Left renal pelvis (tissue), 4 donors: ENCODE results near the gene DNAAF3. TPM values are rescaled to one million over a fixed set of nuclear protein-coding genes. Genes with fewer than 3 reads are reported as not detected.
A peak's percentile ranks its signal among the peaks of the same experiment; 100 is the strongest.

Source experiments
- DNase-seq, 4 donors: peaks; one replicate each; pipeline ENCODE4 v3.0.0-alpha.2; 2013; ENCODE audit warnings: low read depth in 4 of 4, low spot score in 3 of 4
- polyA plus RNA-seq, 4 donors: library from polyadenylated mRNA; unstranded; fragments of 120-200 nt; gene quantifications; one replicate each; pipeline ENCODE4 v1.2.1, GENCODE V29; 2013; ENCODE audit not compliant: insufficient read length in 4 of 4

The DNAAF3 gene
- polyA plus RNA-seq, 4 donors = 2.0 to 10.4 (median 7.7) TPM

GRCh38 chr19:55118401-55118991, 47.9 kb downstream of the DNAAF3 start:
- no peak for DNase-seq

GRCh38 chr19:55117663-55118391, 48.6 kb downstream of the DNAAF3 start:
- DNase-seq = peak; percentile 95 to 97 (median 96)

GRCh38 chr19:55116859-55117662, 49.4 kb downstream of the DNAAF3 start, which contains the start of gene PPP1R12C:
Gene PPP1R12C (minus strand): TSS chr19:55117637. CDS start chr19:55117543, 94 bp downstream.
- DNase-seq = no peak

DNA sequence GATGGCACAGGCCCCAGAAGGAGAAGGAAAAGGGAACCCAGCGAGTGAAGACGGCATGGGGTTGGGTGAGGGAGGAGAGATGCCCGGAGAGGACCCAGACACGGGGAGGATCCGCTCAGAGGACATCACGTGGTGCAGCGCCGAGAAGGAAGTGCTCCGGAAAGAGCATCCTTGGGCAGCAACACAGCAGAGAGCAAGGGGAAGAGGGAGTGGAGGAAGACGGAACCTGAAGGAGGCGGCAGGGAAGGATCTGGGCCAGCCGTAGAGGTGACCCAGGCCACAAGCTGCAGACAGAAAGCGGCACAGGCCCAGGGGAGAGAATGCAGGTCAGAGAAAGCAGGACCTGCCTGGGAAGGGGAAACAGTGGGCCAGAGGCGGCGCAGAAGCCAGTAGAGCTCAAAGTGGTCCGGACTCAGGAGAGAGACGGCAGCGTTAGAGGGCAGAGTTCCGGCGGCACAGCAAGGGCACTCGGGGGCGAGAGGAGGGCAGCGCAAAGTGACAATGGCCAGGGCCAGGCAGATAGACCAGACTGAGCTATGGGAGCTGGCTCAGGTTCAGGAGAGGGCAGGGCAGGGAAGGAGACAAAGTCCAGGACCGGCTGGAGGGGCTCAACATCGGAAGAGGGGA, 50.1 kb downstream of the DNAAF3 start:
- DNase-seq = no peak

GRCh38 chr19:55115446-55116065, 50.9 kb downstream of the DNAAF3 start:
- DNase-seq = no peak

DNA sequence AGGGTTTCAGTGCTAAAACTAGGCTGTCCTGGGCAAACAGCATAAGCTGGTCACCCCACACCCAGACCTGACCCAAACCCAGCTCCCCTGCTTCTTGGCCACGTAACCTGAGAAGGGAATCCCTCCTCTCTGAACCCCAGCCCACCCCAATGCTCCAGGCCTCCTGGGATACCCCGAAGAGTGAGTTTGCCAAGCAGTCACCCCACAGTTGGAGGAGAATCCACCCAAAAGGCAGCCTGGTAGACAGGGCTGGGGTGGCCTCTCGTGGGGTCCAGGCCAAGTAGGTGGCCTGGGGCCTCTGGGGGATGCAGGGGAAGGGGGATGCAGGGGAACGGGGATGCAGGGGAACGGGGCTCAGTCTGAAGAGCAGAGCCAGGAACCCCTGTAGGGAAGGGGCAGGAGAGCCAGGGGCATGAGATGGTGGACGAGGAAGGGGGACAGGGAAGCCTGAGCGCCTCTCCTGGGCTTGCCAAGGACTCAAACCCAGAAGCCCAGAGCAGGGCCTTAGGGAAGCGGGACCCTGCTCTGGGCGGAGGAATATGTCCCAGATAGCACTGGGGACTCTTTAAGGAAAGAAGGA, 51.8 kb downstream of the DNAAF3 start:
- DNase-seq = no peak

- DNase-seq = peak; percentile 62 to 85 (median 76)
Measured at GRCh38 chr19:55113570-55114039, 52.8 kb downstream of the DNAAF3 start.

DNA sequence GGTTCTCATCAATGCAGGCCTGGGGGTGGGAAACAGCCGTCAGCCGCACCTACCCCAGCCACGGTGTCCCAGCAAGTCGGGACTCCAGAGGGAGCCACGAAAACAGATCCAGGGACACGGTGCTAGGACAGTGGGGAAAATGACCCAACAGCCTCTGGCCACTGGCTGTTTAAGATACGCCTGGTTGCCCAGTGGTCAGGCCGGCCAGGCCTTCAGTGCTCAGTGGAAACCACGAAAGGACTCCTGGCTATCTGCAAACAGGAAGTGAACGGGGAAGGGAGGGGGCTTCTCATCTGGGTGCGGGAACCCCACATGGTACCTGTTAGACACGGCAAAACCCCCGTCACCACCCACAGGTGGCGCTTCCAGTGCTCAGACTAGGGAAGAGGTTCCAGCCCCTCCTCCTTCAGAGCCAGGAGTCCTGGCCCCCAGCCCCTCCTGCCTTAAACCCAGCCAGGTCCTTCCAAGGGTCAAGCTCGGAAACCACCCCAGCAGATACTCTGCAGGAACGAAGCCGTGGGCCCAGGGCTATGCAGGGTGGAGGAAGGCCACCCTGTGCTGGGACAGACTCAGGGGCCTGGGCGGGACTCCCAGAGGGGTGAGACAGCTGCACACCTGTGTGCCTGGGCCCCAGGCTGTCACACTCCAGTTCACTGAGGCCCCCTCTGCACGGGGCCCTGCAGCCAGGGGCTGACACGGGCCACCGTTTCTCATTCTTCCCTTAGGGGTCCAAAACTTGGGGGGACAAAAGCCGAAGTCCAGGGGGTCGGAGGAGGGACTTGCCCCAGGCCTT, 53.4 kb downstream of the DNAAF3 start:
- no peak for DNase-seq

- no peak for DNase-seq
Measured at GRCh38 chr19:55112246-55112776, 54.1 kb downstream of the DNAAF3 start.

GRCh38 chr19:55111238-55111831, 55.1 kb downstream of the DNAAF3 start:
- DNase-seq = no peak

DNA sequence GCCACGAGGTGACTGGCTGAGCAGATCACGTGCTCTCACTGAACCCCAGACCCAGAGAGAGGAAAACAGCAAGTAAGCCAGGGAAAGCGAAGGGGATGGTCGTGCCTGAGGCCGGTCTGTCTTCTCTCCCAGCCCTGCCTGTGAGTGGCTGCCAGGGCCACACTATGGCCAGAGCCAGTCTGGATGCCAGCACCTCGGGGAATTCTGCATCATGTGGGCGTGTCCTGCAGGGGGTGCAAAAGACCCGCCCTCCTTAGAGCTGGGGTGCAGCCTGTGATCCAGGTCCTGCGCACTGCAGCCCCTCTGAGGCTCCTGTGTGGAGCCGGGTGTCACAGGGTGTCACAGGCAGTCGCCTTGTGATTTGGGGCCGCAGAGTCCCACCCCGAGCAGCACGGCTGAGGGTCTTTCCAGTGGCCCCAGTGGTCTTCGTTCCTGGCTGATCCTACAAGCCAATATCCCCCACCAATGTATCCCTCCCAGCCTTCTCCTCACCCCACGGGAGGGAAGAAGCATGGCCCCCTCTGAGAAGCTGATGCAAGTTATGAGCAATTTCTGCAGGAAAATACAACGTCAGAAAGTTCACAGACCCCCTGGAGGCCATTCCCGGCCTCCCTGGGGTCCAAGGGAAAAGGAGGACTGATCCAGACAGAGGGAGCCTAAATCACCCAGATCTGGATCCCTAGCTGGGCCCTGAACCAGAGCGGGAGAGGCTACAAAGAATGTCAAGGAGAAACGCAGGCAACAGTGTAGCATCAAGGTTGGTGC, 56.7 kb downstream of the DNAAF3 start:
- DNase-seq = no peak

Other genes with a start within 250 kb of the DNAAF3 start
- not detected for gene NLRP7, start 219.1 kb downstream of the DNAAF3 start, polyA plus RNA-seq
- gene NLRP2, start 200.2 kb downstream of the DNAAF3 start, polyA plus RNA-seq = 10 to 100 TPM in 3 of 4 donors, 1 to 10 TPM in 1; 5.0 to 26.4 (median 14.7) TPM
- under 1 TPM; 0.39 to 0.72 (median 0.51) TPM for gene GP6, start 128.3 kb downstream of the DNAAF3 start, polyA plus RNA-seq
- 10 to 100 TPM in 3 of 4 donors, 1 to 10 TPM in 1; 9.2 to 25.8 (median 18.7) TPM for gene RDH13, start 103.5 kb downstream of the DNAAF3 start, polyA plus RNA-seq
- 10 to 100 TPM in 3 of 4 donors, 1 to 10 TPM in 1; 1.5 to 92.9 (median 53.5) TPM for gene EPS8L1, start 90.7 kb downstream of the DNAAF3 start, polyA plus RNA-seq
- 100 to 1,000 TPM in 1 of 4 donors, 10 to 100 TPM in 3; 56.8 to 120 (median 69.6) TPM for gene PPP1R12C, start 49.0 kb downstream of the DNAAF3 start, polyA plus RNA-seq
- 1 to 10 TPM; 4.2 to 9.9 (median 5.7) TPM for gene TNNT1, start 17.4 kb downstream of the DNAAF3 start, polyA plus RNA-seq
- gene TNNI3, start 8.9 kb downstream of the DNAAF3 start, polyA plus RNA-seq = 1 to 10 TPM in 3 of 4 donors, under 1 TPM in 1; 0.57 to 5.4 (median 4.5) TPM
- gene SYT5, start 13.7 kb upstream of the DNAAF3 start, polyA plus RNA-seq = under 1 TPM; 0.09 to 0.52 (median 0.29) TPM
- gene PTPRH, start 42.9 kb upstream of the DNAAF3 start, polyA plus RNA-seq = 1 to 10 TPM in 1 of 4 donors, under 1 TPM in 3; 0.11 to 2.8 (median 0.26) TPM
- 1 to 10 TPM; 2.1 to 5.7 (median 4.0) TPM for gene TMEM86B, start 62.1 kb upstream of the DNAAF3 start, polyA plus RNA-seq
- 10 to 100 TPM; 30.0 to 58.5 (median 41.8) TPM for gene PPP6R1, start 92.4 kb upstream of the DNAAF3 start, polyA plus RNA-seq
- 10 to 100 TPM; 20.7 to 46.5 (median 25.4) TPM for gene HSPBP1, start 113.5 kb upstream of the DNAAF3 start, polyA plus RNA-seq
- gene BRSK1, start 117.4 kb upstream of the DNAAF3 start, polyA plus RNA-seq = 10 to 100 TPM; 12.8 to 20.6 (median 15.5) TPM
- 1 to 10 TPM in 2 of 4 donors, under 1 TPM in 2; 0.80 to 2.0 (median 1.0) TPM for gene TMEM150B, start 158.7 kb upstream of the DNAAF3 start, polyA plus RNA-seq
- 10 to 100 TPM; 13.3 to 33.5 (median 17.0) TPM for gene KMT5C, start 173.3 kb upstream of the DNAAF3 start, polyA plus RNA-seq
- gene COX6B2, start 188.1 kb upstream of the DNAAF3 start, polyA plus RNA-seq = 1 to 10 TPM in 2 of 4 donors, under 1 TPM in 2; 0.49 to 1.5 (median 0.83) TPM
- gene GARIN5B, start 196.6 kb upstream of the DNAAF3 start, polyA plus RNA-seq = under 1 TPM; 0.13 to 0.31 (median 0.17) TPM
- 1 to 10 TPM in 2 of 4 donors, under 1 TPM in 2; 0.79 to 1.7 (median 1.1) TPM for gene IL11, start 203.8 kb upstream of the DNAAF3 start, polyA plus RNA-seq
- under 1 TPM in 2 of 4 donors, not detected in 2; 0.72 to 0.76 TPM for gene TMEM190, start 210.2 kb upstream of the DNAAF3 start, polyA plus RNA-seq
- 1 to 10 TPM in 1 of 4 donors, under 1 TPM in 3; 0.31 to 2.2 (median 0.49) TPM for gene TMEM238, start 217.7 kb upstream of the DNAAF3 start, polyA plus RNA-seq
- 1,000 to 10,000 TPM in 2 of 4 donors, 100 to 1,000 TPM in 2; 965 to 1,435 (median 1,000) TPM for gene RPL28, start 219.3 kb upstream of the DNAAF3 start, polyA plus RNA-seq
- gene UBE2S, start 241.2 kb upstream of the DNAAF3 start, polyA plus RNA-seq = 10 to 100 TPM; 42.3 to 56.0 (median 48.8) TPM